Measurements from ENCODE around the gene BLM. TPM values are rescaled to one million over a fixed set of nuclear protein-coding genes. Genes with fewer than 3 reads are reported as not detected.

The BLM gene
- total and polyA plus RNA-seq, 10 of the 15 experiments (the other 5 are each of a cell fraction or from before 2014, with no cell fraction given) = 23.0 to 68.4 (median 43.9) TPM

DNA sequence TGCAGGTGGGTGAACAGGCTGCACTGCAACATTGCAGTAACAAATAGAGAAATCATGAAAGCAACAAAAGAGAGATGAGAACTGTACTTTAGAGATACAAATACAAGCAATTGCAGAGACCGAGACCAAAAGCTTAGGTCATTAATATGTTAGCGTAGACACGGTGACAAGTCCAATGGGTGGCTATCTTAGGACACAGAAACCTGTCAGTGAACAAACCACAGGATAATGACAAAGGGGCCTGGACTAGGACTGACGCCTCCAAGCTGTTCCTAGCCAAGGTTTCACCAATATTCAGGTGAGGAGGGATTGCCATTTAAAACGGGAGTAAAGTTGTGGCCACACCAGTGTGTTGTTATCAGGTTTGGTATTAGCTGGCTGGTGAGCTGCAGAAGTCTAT, 41.7 kb upstream of the BLM start:
- no peaks in the 10 kb centered on the region for H4K20me1 ChIP-seq (ENCODE audit: control insufficient read depth, insufficient read depth)
- in situ Hi-C loops (cut with MboI) = no loop called here
- H3K4me1 ChIP-seq (ENCODE audit: control insufficient read depth, insufficient read depth, low read length) = peaks cover 13% of the 10 kb centered on the region
- ChIA-PET CTCF (interaction anchor here (0.6 to 1.6 kb wide), 3 partner anchors 8 to 147 kb away, joined by 3 to 5 read pairs (median 5); no protein-coding TSS in a partner anchor), RAD21 (ENCODE audit: unreplicated experiment) (no interaction called here), SMC1A (ENCODE audit: uncharacterized antibody, unreplicated experiment) (interaction anchor here (0.6 to 1.6 kb wide), 4 partner anchors 9 to 211 kb away, joined by 3 to 13 read pairs (median 3); no protein-coding TSS in a partner anchor), POLR2A (interaction anchor here (4.5 kb wide), 1 partner anchor 10 kb away, joined by 26 read pairs; no protein-coding TSS in a partner anchor)
- H3K4me3 ChIP-seq = no peak overlapping the region
- no peak for FAIRE-seq
- H3K4me2 ChIP-seq (ENCODE audit: control insufficient read depth, insufficient read depth) = no peak overlapping the region
- H3K27me3 ChIP-seq (replicated peaks in 1 of 2; ENCODE audit: control insufficient read depth in 2 of 2, insufficient read depth in 2 of 2, low read length in 1 of 2) = no peaks in the 10 kb centered on the region
- TF ChIP-seq ZBTB40 (IDR thresholded peaks at IDR 0.05; ENCODE audit: borderline replicate concordance) (no peak), TARDBP (IDR thresholded peaks at IDR 0.05; ENCODE audit: borderline replicate concordance) (no peak), TCF7 (IDR thresholded peaks at IDR 0.05; ENCODE audit: borderline replicate concordance) (no peak), RELA (IDR thresholded peaks at IDR 0.05; ENCODE audit: borderline replicate concordance, partially characterized antibody) (no peak), GATAD2B (conservative IDR thresholded peaks at IDR 0.05; ENCODE audit: low read depth) (no peak), STAT1 (conservative IDR thresholded peaks at IDR 0.05) (no peak), NFXL1 (IDR thresholded peaks at IDR 0.05; ENCODE audit: borderline replicate concordance) (no peak), EED (IDR thresholded peaks at IDR 0.05; ENCODE audit: low read depth) (no peak), EZH2 (IDR thresholded peaks at IDR 0.05; ENCODE audit: borderline replicate concordance, control insufficient read depth, low read depth, low read length) (no peak), MEF2A (IDR thresholded peaks at IDR 0.05; ENCODE audit: insufficient read depth, low read depth, low read length) (no peak), SMC3 (IDR thresholded peaks at IDR 0.05; ENCODE audit: borderline replicate concordance, low read length) (no peak), SP1 (IDR thresholded peaks at IDR 0.05; ENCODE audit: low read depth, low read length) (no peak), RAD51 (IDR thresholded peaks at IDR 0.05) (no peak)
- TF ChIP-seq, protein P1, sequence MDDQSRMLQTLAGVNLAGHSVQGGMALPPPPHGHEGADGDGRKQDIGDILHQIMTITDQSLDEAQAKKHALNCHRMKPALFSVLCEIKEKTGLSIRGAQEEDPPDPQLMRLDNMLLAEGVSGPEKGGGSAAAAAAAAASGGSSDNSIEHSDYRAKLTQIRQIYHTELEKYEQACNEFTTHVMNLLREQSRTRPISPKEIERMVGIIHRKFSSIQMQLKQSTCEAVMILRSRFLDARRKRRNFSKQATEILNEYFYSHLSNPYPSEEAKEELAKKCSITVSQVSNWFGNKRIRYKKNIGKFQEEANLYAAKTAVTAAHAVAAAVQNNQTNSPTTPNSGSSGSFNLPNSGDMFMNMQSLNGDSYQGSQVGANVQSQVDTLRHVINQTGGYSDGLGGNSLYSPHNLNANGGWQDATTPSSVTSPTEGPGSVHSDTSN (IDR thresholded peaks at IDR 0.05; ENCODE audit: insufficient replicate concordance, low read depth, low read length) = no peak
- TF ChIP-seq, protein P2, sequence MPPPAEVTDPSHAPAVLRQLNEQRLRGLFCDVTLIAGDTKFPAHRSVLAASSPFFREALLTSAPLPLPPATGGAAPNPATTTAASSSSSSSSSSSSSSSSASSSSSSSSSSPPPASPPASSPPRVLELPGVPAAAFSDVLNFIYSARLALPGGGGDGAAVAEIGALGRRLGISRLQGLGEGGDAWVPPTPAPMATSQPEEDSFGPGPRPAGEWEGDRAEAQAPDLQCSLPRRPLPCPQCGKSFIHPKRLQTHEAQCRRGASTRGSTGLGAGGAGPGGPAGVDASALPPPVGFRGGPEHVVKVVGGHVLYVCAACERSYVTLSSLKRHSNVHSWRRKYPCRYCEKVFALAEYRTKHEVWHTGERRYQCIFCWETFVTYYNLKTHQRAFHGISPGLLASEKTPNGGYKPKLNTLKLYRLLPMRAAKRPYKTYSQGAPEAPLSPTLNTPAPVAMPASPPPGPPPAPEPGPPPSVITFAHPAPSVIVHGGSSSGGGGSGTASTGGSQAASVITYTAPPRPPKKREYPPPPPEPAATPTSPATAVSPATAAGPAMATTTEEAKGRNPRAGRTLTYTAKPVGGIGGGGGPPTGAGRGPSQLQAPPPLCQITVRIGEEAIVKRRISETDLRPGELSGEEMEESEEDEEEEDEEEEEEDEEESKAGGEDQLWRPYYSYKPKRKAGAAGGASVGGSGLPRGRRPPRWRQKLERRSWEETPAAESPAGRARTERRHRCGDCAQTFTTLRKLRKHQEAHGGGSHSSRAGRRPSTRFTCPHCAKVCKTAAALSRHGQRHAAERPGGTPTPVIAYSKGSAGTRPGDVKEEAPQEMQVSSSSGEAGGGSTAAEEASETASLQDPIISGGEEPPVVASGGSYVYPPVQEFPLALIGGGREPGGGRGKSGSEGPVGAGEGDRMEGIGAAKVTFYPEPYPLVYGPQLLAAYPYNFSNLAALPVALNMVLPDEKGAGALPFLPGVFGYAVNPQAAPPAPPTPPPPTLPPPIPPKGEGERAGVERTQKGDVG (CRISPR knock-in tag; IDR thresholded peaks at IDR 0.05) = no peak
- intact Hi-C loops (cut with micrococcal nuclease; ENCODE audit: unreplicated experiment) = no loop called here
- BruUV-seq (replicated peaks) = no TSS peak
- H3K9ac ChIP-seq (ENCODE audit: control insufficient read depth, insufficient read depth, low read length) = no peak overlapping the region
- no peak for DNase-seq (ENCODE audit: low read depth, low spot score)
- no peak for ATAC-seq
- WGBS (ENCODE audit: insufficient coverage, insufficient replicate concordance, low lambda C conversion rate, missing lambda C conversion rate) = 88% methylated on average over 5 of the region's 5 CpGs
- no peaks in the 10 kb centered on the region; the same call in 2 of the 3 replicates for H3K9me3 ChIP-seq (replicated peaks; ENCODE audit: control insufficient read depth, insufficient read depth, low read length)
- no peaks in the 10 kb centered on the region for H3K36me3 ChIP-seq (ENCODE audit: control insufficient read depth in 2 of 2, insufficient read depth in 2 of 2, low read length in 1 of 2)
- H2AFZ ChIP-seq (ENCODE audit: control insufficient read depth, low read depth, low read length) = no peak overlapping the region
- no peak overlapping the region for H3K27ac ChIP-seq (ENCODE audit: control insufficient read depth, insufficient read depth)
- no peaks in the 10 kb centered on the region for H3K79me2 ChIP-seq (ENCODE audit: control insufficient read depth, insufficient read depth, low read length)

All from GM12878 (cell line).